Measurements from ENCODE around the gene PBOV1. TPM values are rescaled to one million over a fixed set of nuclear protein-coding genes. Genes with fewer than 3 reads are reported as not detected.

Gene PBOV1
- not detected in 2 replicates for total RNA-seq

DNA sequence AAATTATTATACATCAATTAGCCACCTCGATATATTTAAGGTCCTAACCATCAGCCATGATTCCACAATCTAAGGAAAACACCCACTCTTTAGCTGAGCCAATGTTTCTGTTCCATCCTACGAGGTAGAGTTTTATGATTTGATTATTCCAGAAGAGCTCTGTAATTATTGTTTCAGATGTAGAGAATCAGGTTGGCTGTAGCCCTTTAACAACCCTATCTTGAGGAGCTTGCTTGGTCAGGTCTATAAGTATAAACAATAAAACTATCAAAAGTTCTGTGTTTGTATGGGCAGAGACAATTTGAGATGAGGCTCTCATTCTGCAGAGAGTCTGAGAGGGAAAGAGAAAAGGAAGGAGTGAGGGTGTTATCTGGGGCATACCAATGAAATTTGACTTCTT lies at the start of gene PBOV1:
PBOV1 (minus strand) TSS at position 43 of the 400 bp plus-strand sequence. CDS start 96 bp downstream, outside the sequence.

Other genes starting within 250 kb of the PBOV1 start
- 20.9 and 21.1 TPM in 2 replicates for gene PERP, start 111.1 kb downstream of the PBOV1 start, total RNA-seq
- gene ARFGEF3, start 56.6 kb downstream of the PBOV1 start, total RNA-seq: under 0.01 and 0.20 TPM in 2 replicates
- not detected in 2 replicates for gene SMIM28, start 159.4 kb upstream of the PBOV1 start, total RNA-seq
- 15.8 and 33.0 TPM in 2 replicates for gene HEBP2, start 185.7 kb upstream of the PBOV1 start, total RNA-seq